Omental fat pad (tissue), 4 donors: ENCODE results near the gene CELF1. TPM values are rescaled to one million over a fixed set of nuclear protein-coding genes. Genes with fewer than 3 reads are reported as not detected.

Experiments
- ATAC-seq: fragments of 150-250 bp; one replicate; pipeline ENCODE4 v1.9.1; 2016; ENCODE audit warnings: mild to moderate bottlenecking, moderate library complexity; ENCODE audit not compliant: low FRiP score
- DNase-seq: peaks from one replicate; pipeline ENCODE4 v3.0.0-alpha.2; 2019; ENCODE audit warnings: low spot score
- CTCF ChIP-seq, 3 donors: fragments of 450-650 bp; IDR thresholded peaks; one replicate each; pipeline ENCODE4 v1.5.1; 2016 to 2017; ENCODE audit warnings: antibody characterized with exemption in 3 of 3, mild to moderate bottlenecking in 3 of 3, moderate library complexity in 2 of 3
- total RNA-seq, 4 donors: library from RNA; depleted of rRNA; stranded (reverse); fragments of >200 nt; gene quantifications; one replicate each; pipeline ENCODE4 v1.1.0, GENCODE V29; 2016

CELF1 gene
- total RNA-seq, 4 donors from 2014 or later: 90.3 to 126 (median 110) TPM

GRCh38 chr11:47496808-47497207 lies 56.1 kb downstream of the CELF1 start:
- DNase-seq (no peak), ATAC-seq (no peak)
- no peak for TF ChIP-seq CTCF (IDR thresholded peaks at IDR 0.05)

- no peak for TF ChIP-seq CTCF (IDR thresholded peaks at IDR 0.05)
- DNase-seq (no peak), ATAC-seq (no peak)
Observed at GRCh38 chr11:47495856-47496217, 57.1 kb downstream of the CELF1 start.

GRCh38 chr11:47495011-47495855 lies 57.7 kb downstream of the CELF1 start:
- no peak for TF ChIP-seq CTCF (IDR thresholded peaks at IDR 0.05)
- DNase-seq (no peak), ATAC-seq (no peak)

GRCh38 chr11:47489395-47489755 lies 63.6 kb downstream of the CELF1 start:
- no peak for TF ChIP-seq CTCF (IDR thresholded peaks at IDR 0.05)

GRCh38 chr11:47488674-47489394 lies 64.1 kb downstream of the CELF1 start:
- no peak for TF ChIP-seq CTCF (IDR thresholded peaks at IDR 0.05)
- ATAC-seq (no peak), DNase-seq (no peak)

More at GRCh38 chr11:47489395-47489755, 63.6 kb downstream of the CELF1 start:
- ATAC-seq (no peak), DNase-seq (no peak)

GRCh38 chr11:47488111-47488510 lies 64.8 kb downstream of the CELF1 start:
- TF ChIP-seq CTCF (IDR thresholded peaks at IDR 0.05): no peak
- no peak for DNase-seq
- no peak for ATAC-seq
